ENCODE results near the gene MYH14.

DNA sequence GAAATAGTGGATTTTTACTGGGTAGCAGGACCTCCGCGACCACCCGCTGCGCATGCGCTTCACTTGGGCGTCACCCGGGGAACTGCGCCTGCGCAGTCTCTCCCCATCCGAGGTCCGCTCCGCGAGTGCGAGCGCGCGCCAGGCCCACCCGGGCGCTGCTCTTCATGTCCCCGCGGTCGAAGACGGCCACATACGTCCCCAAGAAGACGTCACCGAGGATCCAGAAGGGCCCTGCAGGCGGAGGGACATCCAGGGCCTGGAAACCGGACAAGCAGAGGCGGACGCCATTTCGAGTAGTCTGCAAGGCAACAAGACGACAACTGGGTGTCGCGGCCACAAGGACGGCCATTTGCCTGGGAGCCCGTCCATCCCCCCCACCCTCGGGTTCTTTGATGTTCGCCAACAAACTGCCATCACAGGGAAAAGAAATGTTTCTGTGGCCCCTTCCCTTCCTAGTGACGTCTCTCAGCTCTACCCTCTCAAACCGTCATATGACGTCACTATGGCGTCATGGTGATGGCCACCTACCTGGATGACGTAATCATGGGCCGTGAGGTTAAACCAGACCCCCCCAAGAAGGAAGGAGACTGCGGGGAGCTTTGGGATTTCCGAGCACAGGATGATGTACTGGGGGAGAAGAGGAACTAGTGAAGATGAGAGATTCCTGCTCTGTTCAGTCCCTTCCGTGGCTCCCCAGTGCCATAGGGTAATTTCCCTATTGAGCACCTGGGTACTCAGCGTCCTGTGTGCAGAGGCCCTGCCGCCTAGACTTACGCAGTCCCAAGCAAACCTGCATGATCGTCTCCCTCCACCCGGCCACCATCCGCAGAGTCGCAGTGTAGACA lies 155.3 kb downstream of the MYH14 start:
- TF ChIP-seq, protein P1, sequence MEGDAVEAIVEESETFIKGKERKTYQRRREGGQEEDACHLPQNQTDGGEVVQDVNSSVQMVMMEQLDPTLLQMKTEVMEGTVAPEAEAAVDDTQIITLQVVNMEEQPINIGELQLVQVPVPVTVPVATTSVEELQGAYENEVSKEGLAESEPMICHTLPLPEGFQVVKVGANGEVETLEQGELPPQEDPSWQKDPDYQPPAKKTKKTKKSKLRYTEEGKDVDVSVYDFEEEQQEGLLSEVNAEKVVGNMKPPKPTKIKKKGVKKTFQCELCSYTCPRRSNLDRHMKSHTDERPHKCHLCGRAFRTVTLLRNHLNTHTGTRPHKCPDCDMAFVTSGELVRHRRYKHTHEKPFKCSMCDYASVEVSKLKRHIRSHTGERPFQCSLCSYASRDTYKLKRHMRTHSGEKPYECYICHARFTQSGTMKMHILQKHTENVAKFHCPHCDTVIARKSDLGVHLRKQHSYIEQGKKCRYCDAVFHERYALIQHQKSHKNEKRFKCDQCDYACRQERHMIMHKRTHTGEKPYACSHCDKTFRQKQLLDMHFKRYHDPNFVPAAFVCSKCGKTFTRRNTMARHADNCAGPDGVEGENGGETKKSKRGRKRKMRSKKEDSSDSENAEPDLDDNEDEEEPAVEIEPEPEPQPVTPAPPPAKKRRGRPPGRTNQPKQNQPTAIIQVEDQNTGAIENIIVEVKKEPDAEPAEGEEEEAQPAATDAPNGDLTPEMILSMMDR (IDR thresholded peaks at IDR 0.05 in 4 of 5, conservative IDR thresholded peaks at IDR 0.05 in 1 of 5): no peak
- peak in 1 of 2 donors; percentile 25 for TF ChIP-seq POLR2A (IDR thresholded peaks at IDR 0.05)
